ENCODE results near the gene GLT1D1.

The GLT1D1 gene

DNA sequence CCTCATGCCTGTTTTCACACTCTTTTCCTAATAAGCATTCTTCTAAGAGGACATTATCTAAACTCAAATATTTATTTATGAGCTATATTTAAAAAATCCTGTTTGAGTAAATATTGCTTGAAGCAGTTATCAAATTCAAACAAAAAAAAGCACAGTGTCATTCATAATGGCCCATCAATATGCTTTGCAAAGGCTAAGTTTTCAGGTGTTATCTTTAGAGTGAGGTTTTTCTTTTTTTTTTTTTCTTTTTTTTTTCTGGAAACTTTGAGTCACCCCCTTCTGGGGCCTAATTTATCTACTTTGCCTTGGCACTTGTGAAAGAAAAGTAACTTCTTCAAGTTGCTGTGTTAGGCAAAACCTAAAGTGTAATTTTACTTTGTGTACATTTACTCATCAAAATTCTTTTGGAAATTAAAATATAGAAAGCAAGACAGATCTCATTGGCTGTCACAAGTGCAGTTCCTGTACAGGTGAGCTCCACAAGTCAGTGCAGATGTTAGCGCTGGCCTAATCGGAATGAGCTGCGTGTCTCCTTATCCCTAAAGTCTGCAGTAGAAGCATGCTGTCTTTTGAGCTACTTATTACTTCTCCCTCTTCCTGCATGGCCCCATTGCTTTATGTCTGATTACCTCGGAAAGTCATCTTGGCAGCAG lies 53.3 kb downstream of the GLT1D1 start:
- FAIRE-seq, result no peak
- TF ChIP-seq PAX5 (IDR thresholded peaks at IDR 0.05; ENCODE audit: insufficient read depth, low read length, severe bottlenecking) (no peak), SPI1 (IDR thresholded peaks at IDR 0.05; ENCODE audit: low read depth, low read length) (no peak), POU2F2 (IDR thresholded peaks at IDR 0.05; ENCODE audit: low read depth, low read length) (no peak), TAF1 (IDR thresholded peaks at IDR 0.05; ENCODE audit: low read depth, low read length) (no peak), POLR2A (IDR thresholded peaks at IDR 0.05; ENCODE audit: low read depth, low read length) (no peak), POLR2AphosphoS5 (IDR thresholded peaks at IDR 0.05; ENCODE audit: low read depth, low read length) (no peak)
- DNase-seq (ENCODE audit: insufficient read length, low spot score), result no peak

DNA sequence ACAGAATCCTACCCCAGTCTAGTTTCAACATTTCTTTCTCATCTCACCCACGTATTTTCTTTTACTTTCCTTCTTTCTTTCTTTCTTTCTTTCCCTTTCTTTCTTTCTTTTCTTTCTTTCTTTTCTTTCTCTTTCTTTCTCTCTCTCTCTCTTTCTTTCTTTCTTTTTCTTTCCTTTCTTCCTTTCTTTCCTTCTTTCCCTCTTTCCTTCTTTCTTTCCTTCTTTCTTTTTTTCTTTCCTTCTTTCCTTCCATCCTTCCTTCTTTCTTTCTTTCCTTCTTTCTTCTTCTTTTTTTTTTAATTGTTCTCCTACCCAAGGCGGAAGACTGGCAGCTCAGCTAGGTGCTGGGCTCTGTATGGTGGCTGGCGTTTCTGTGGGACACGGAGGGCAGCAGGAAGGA lies 55.0 kb downstream of the GLT1D1 start:
- DNase-seq (ENCODE audit: insufficient read length, low spot score), result no peak
- TF ChIP-seq POLR2A (IDR thresholded peaks at IDR 0.05; ENCODE audit: low read depth, low read length), result no peak
- TF ChIP-seq TAF1 (IDR thresholded peaks at IDR 0.05; ENCODE audit: low read depth, low read length), result no peak
- no peak for TF ChIP-seq PAX5 (IDR thresholded peaks at IDR 0.05; ENCODE audit: insufficient read depth, low read length, severe bottlenecking)
- no peak for TF ChIP-seq POU2F2 (IDR thresholded peaks at IDR 0.05; ENCODE audit: low read depth, low read length)
- no peak for TF ChIP-seq POLR2AphosphoS5 (IDR thresholded peaks at IDR 0.05; ENCODE audit: low read depth, low read length)
- TF ChIP-seq SPI1 (IDR thresholded peaks at IDR 0.05; ENCODE audit: low read depth, low read length), result no peak
- FAIRE-seq, result no peak

GRCh38 chr12:128909653-128910052 lies 56.4 kb downstream of the GLT1D1 start:
- no peak for FAIRE-seq
- DNase-seq (ENCODE audit: insufficient read length, low spot score), result no peak
- no peak for TF ChIP-seq PAX5 (IDR thresholded peaks at IDR 0.05; ENCODE audit: insufficient read depth, low read length, severe bottlenecking)

DNA sequence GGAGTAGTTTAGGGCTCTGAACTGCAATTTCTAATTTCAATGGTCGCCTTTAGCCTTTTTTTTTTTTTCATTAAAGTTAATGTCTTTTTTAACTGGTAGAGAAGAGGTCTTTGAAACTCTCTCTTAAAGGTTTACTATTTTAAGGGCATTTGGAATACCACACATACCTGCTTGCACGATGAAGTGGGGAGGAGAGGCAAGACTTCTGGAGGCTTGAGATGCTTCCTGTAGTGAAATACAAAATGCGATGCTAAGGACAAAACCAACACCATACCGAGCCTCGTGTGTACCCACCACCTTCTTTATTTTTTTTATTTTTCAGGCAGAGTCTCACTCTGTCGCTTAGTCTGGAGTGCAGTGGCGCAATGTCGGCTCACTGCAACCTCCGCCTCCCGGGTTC lies 57.4 kb downstream of the GLT1D1 start:
- no peak for FAIRE-seq
- TF ChIP-seq POU2F2 (IDR thresholded peaks at IDR 0.05; ENCODE audit: low read depth, low read length) (no peak), PAX5 (IDR thresholded peaks at IDR 0.05; ENCODE audit: insufficient read depth, low read length, severe bottlenecking) (no peak), SPI1 (IDR thresholded peaks at IDR 0.05; ENCODE audit: low read depth, low read length) (no peak), POLR2A (IDR thresholded peaks at IDR 0.05; ENCODE audit: low read depth, low read length) (no peak), POLR2AphosphoS5 (IDR thresholded peaks at IDR 0.05; ENCODE audit: low read depth, low read length) (no peak)
- no peak for DNase-seq (ENCODE audit: insufficient read length, low spot score)

DNA sequence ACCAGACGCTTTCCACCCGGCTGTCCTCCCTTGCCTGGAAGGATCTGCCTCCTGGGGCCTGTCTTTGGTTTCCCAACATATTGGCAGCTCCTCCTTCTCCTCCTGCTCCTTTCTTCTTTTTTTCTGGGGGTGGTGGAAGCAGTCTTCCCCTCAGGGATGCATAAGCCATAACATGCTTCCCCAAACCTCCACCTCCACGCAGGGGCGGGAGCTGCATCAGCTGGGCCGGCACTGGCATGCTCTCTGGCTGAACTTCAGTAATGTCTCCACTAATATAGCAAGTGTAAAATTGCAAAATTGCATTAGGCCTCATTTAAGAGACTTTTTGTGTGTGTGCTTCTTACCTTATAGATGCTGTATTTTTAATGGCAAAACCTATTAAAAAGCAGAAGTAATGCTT lies 58.6 kb downstream of the GLT1D1 start:
- no peak for FAIRE-seq
- DNase-seq (ENCODE audit: insufficient read length, low spot score), result no peak
- no peak for TF ChIP-seq SPI1 (IDR thresholded peaks at IDR 0.05; ENCODE audit: low read depth, low read length)
- no peak for TF ChIP-seq POLR2AphosphoS5 (IDR thresholded peaks at IDR 0.05; ENCODE audit: low read depth, low read length)
- no peak for TF ChIP-seq POLR2A (IDR thresholded peaks at IDR 0.05; ENCODE audit: low read depth, low read length)
- TF ChIP-seq PAX5 (IDR thresholded peaks at IDR 0.05; ENCODE audit: insufficient read depth, low read length, severe bottlenecking), result no peak
- no peak for TF ChIP-seq TAF1 (IDR thresholded peaks at IDR 0.05; ENCODE audit: low read depth, low read length)
- no peak for TF ChIP-seq POU2F2 (IDR thresholded peaks at IDR 0.05; ENCODE audit: low read depth, low read length)

GRCh38 chr12:128914908-128915563 lies 61.8 kb downstream of the GLT1D1 start:
- no peak for DNase-seq (ENCODE audit: insufficient read length, low spot score)
- no peak for FAIRE-seq
- TF ChIP-seq POLR2A (IDR thresholded peaks at IDR 0.05; ENCODE audit: low read depth, low read length), result no peak
- TF ChIP-seq SPI1 (IDR thresholded peaks at IDR 0.05; ENCODE audit: low read depth, low read length), result 0 out of 2 replicates have a peak, but pooled peaks have one; percentile 9
- TF ChIP-seq TAF1 (IDR thresholded peaks at IDR 0.05; ENCODE audit: low read depth, low read length), result no peak

- FAIRE-seq (no peak), DNase-seq (ENCODE audit: insufficient read length, low spot score) (no peak)
- no peak for TF ChIP-seq TAF1 (IDR thresholded peaks at IDR 0.05; ENCODE audit: low read depth, low read length)
- TF ChIP-seq PAX5 (IDR thresholded peaks at IDR 0.05; ENCODE audit: insufficient read depth, low read length, severe bottlenecking), result no peak
- TF ChIP-seq POLR2AphosphoS5 (IDR thresholded peaks at IDR 0.05; ENCODE audit: low read depth, low read length), result no peak
- TF ChIP-seq SPI1 (IDR thresholded peaks at IDR 0.05; ENCODE audit: low read depth, low read length), result no peak
- TF ChIP-seq POU2F2 (IDR thresholded peaks at IDR 0.05; ENCODE audit: low read depth, low read length), result no peak
- no peak for TF ChIP-seq POLR2A (IDR thresholded peaks at IDR 0.05; ENCODE audit: low read depth, low read length)
Measured at GRCh38 chr12:128916425-128916824, 63.1 kb downstream of the GLT1D1 start.

- no peak for FAIRE-seq
Measured at GRCh38 chr12:128918481-128919260, 65.4 kb downstream of the GLT1D1 start.

GRCh38 chr12:128920468-128920867 lies 67.2 kb downstream of the GLT1D1 start:
- TF ChIP-seq PAX5 (IDR thresholded peaks at IDR 0.05; ENCODE audit: insufficient read depth, low read length, severe bottlenecking) (no peak), POLR2AphosphoS5 (IDR thresholded peaks at IDR 0.05; ENCODE audit: low read depth, low read length) (no peak), SPI1 (IDR thresholded peaks at IDR 0.05; ENCODE audit: low read depth, low read length) (no peak), POU2F2 (IDR thresholded peaks at IDR 0.05; ENCODE audit: low read depth, low read length) (no peak), TAF1 (IDR thresholded peaks at IDR 0.05; ENCODE audit: low read depth, low read length) (no peak), POLR2A (IDR thresholded peaks at IDR 0.05; ENCODE audit: low read depth, low read length) (no peak)
- DNase-seq (ENCODE audit: insufficient read length, low spot score), result no peak
- FAIRE-seq, result no peak

More at GRCh38 chr12:128918481-128919260, 65.4 kb downstream of the GLT1D1 start:
- no peak for DNase-seq (ENCODE audit: insufficient read length, low spot score)
- TF ChIP-seq PAX5 (IDR thresholded peaks at IDR 0.05; ENCODE audit: insufficient read depth, low read length, severe bottlenecking) (no peak), SPI1 (IDR thresholded peaks at IDR 0.05; ENCODE audit: low read depth, low read length) (no peak), POLR2A (IDR thresholded peaks at IDR 0.05; ENCODE audit: low read depth, low read length) (no peak), POU2F2 (IDR thresholded peaks at IDR 0.05; ENCODE audit: low read depth, low read length) (no peak), POLR2AphosphoS5 (IDR thresholded peaks at IDR 0.05; ENCODE audit: low read depth, low read length) (no peak), TAF1 (IDR thresholded peaks at IDR 0.05; ENCODE audit: low read depth, low read length) (no peak)

Data from GM12891 (cell line).